Stomach (tissue), 9 donors: ENCODE results near the gene MAP3K14. TPM values are rescaled to one million over a fixed set of nuclear protein-coding genes. Genes with fewer than 3 reads are reported as not detected.
A peak's percentile ranks its signal among the peaks of the same experiment; 100 is the strongest.

ENCODE experiments used
- DNase-seq, 2 donors: peaks; one replicate each; pipeline versions ENCODE4 v3.0.0 to v3.0.0-alpha.2; 2013 to 2019
- H3K27ac ChIP-seq, 5 donors: fragments of 200-600 bp in 4 of 5; sonication (generic) in 4 of 5; one replicate each; pipeline ENCODE4 v1.5.1; 2013 to 2019; ENCODE audit warnings: mild to moderate bottlenecking in 1 of 5, moderate library complexity in 1 of 5
- H3K27me3 ChIP-seq, 3 donors: fragments of 200-600 bp; sonication (generic); one replicate each; pipeline ENCODE4 v1.5.1; 2017 to 2019; ENCODE audit warnings: mixed run types in 1 of 3
- H3K36me3 ChIP-seq, 4 donors: fragments of 200-600 bp; sonication (generic); 1 replicate in 3 of 4; 2 replicates in 1 of 4; pipeline ENCODE4 v1.5.1; 2016 to 2019
- H3K4me1 ChIP-seq, 4 donors: fragments of 200-600 bp; sonication (generic); one replicate each; pipeline ENCODE4 v1.5.1; 2016 to 2019
- H3K4me3 ChIP-seq, 4 donors: fragments of 200-600 bp; sonication (generic) in 3 of 4; one replicate each; pipeline ENCODE4 v1.5.1; 2016 to 2019; ENCODE audit warnings: mild to moderate bottlenecking in 1 of 4
- H3K9me3 ChIP-seq, 4 donors: fragments of 200-600 bp; sonication (generic); one replicate each; pipeline ENCODE4 v1.5.1; 2016 to 2019
- CTCF ChIP-seq, 7 experiments: fragments of 450-650 bp in 4 of 7; fragments of 200-600 bp in 3 of 7; sonication (generic) in 3 of 7; IDR thresholded peaks; one replicate each; pipeline ENCODE4 v1.5.1; 2016 to 2019; ENCODE audit warnings: antibody characterized with exemption in 7 of 7, control low read depth in 2 of 7, mild to moderate bottlenecking in 1 of 7
- EP300 ChIP-seq: sonication (generic); formaldehyde crosslinking; IDR thresholded peaks from one replicate; pipeline ENCODE4 v1.6.1; 2017; ENCODE audit warnings: antibody characterized with exemption
- POLR2A ChIP-seq, 4 donors: fragments of 450-650 bp; IDR thresholded peaks; one replicate each; pipeline ENCODE4 v1.6.1; 2016; ENCODE audit warnings: antibody characterized with exemption in 4 of 4, control low read depth in 2 of 4, mild to moderate bottlenecking in 1 of 4, moderate library complexity in 1 of 4
- POLR2AphosphoS5 ChIP-seq, 3 donors: sonication (generic); formaldehyde crosslinking; IDR thresholded peaks; one replicate each; pipeline ENCODE4 v1.6.1; 2016; ENCODE audit warnings: antibody characterized with exemption in 3 of 3
- WGBS, 5 donors: extraction: QIAGEN DNeasy Blood & Tissue Kit in 3 of 5; methylation state at CpG; one replicate each; pipeline versions ENCODE4 v1.1.5 to v1.1.7; 2013 to 2018; 5-methylcytosine and 5-hydroxymethylcytosine counted together
- intact Hi-C: fragments of 100-400 bp; cut with DNase I; formaldehyde crosslinking; loops from one replicate; pipeline ENCODE4 v1.15.1; 2023; ENCODE audit warnings: low total_unique reads
- polyA plus RNA-seq, 3 donors: library from polyadenylated mRNA; stranded (reverse); fragments of 200-250 nt; gene quantifications; one replicate each; pipeline ENCODE4 v1.2.3, GENCODE V29; 2013
- total RNA-seq, 5 donors: library from RNA; depleted of rRNA; stranded (reverse); fragments of >200 nt; gene quantifications; one replicate each; pipeline versions ENCODE4 v1.1.0 to v1.2.3, GENCODE V29; 2014 to 2016
- donor health status: healthy with polysubstance abuse.
- donor health status: Bipolar disorder and iron deficiency.
- donor health status: healthy.

The MAP3K14 gene
- total and polyA plus RNA-seq, 8 donors: 1.2 to 17.7 (median 8.1) TPM

GRCh38 chr17:45293413-45294211, 23.2 kb downstream of the MAP3K14 start:
- peaks cover 93 to 100% (median 98%) of the 10 kb centered on the region in 4 donors for H3K4me1 ChIP-seq
- WGBS, 5 donors: 24 to 35% (median 29%) methylated on average over 10 of the region's 10 CpGs
- H3K36me3 ChIP-seq: peaks cover 10 to 19% (median 19%) of the 10 kb centered on the region in 4 donors
- peak overlapping the region; percentile 65 to 88 (median 85) for H3K27ac ChIP-seq
- no peaks in the 10 kb centered on the region for H3K9me3 ChIP-seq
- peak; percentile 77 to 78 for DNase-seq
- H3K4me3 ChIP-seq: no peak overlapping the region
- intact Hi-C loops: no loop called here
- H3K27me3 ChIP-seq: no peaks in the 10 kb centered on the region
- no peak for TF ChIP-seq CTCF (IDR thresholded peaks at IDR 0.05)
- TF ChIP-seq EP300: no peak
- no peak for TF ChIP-seq POLR2A (IDR thresholded peaks at IDR 0.05)
- peak in 2 of 3 donors; percentile 22 to 87 for TF ChIP-seq POLR2AphosphoS5 (IDR thresholded peaks at IDR 0.05)

GRCh38 chr17:45292696-45293412, 24.0 kb downstream of the MAP3K14 start:
- 58 to 68% (median 63%) methylated on average over 10 to 12 of the region's 12 CpGs for WGBS, 5 donors
- no peak overlapping the region for H3K4me3 ChIP-seq
- no peak for DNase-seq
- H3K27me3 ChIP-seq: no peaks in the 10 kb centered on the region
- peaks cover 96 to 100% (median 100%) of the 10 kb centered on the region in 4 donors for H3K4me1 ChIP-seq
- peak overlapping the region; percentile 65 to 88 (median 85) for H3K27ac ChIP-seq
- intact Hi-C loops: no loop called here
- H3K36me3 ChIP-seq: peaks cover 12 to 24% (median 24%) of the 10 kb centered on the region in 4 donors
- TF ChIP-seq POLR2A (IDR thresholded peaks at IDR 0.05): no peak
- TF ChIP-seq POLR2AphosphoS5 (IDR thresholded peaks at IDR 0.05): no peak
- TF ChIP-seq CTCF (IDR thresholded peaks at IDR 0.05): no peak
- no peak for TF ChIP-seq EP300
- no peaks in the 10 kb centered on the region for H3K9me3 ChIP-seq

GRCh38 chr17:45291171-45291805, 25.5 kb downstream of the MAP3K14 start:
- intact Hi-C loops: no loop called here
- peaks cover 27 to 40% (median 40%) of the 10 kb centered on the region in 4 donors for H3K36me3 ChIP-seq
- WGBS, 5 donors: 37 to 48% (median 45%) methylated on average over 5 of the region's 5 CpGs
- peak overlapping the region in 4 of 5 donors; percentile 79 to 88 (median 86) for H3K27ac ChIP-seq
- peaks cover 87 to 100% (median 94%) of the 10 kb centered on the region in 4 donors for H3K4me1 ChIP-seq
- no peaks in the 10 kb centered on the region for H3K9me3 ChIP-seq
- no peak for DNase-seq
- no peaks in the 10 kb centered on the region for H3K27me3 ChIP-seq
- peak in 1 of 3 donors; percentile 44 for TF ChIP-seq POLR2AphosphoS5 (IDR thresholded peaks at IDR 0.05)
- no peak for TF ChIP-seq POLR2A (IDR thresholded peaks at IDR 0.05)
- H3K4me3 ChIP-seq: no peak overlapping the region

- TF ChIP-seq POLR2A (IDR thresholded peaks at IDR 0.05): no peak
- DNase-seq: no peak
- no peak overlapping the region for H3K4me3 ChIP-seq
- intact Hi-C loops: no loop called here
- H3K27ac ChIP-seq: peak overlapping the region in 4 of 5 donors; percentile 79 to 88 (median 86)
- no peaks in the 10 kb centered on the region for H3K27me3 ChIP-seq
- 83 to 91% (median 86%) methylated on average over 11 of the region's 11 CpGs for WGBS, 5 donors
- H3K36me3 ChIP-seq: peaks cover 30 to 50% (median 49%) of the 10 kb centered on the region in 4 donors
- no peaks in the 10 kb centered on the region for H3K9me3 ChIP-seq
- H3K4me1 ChIP-seq: peaks cover 78 to 93% (median 85%) of the 10 kb centered on the region in 4 donors
Observed at GRCh38 chr17:45290269-45290765, 26.5 kb downstream of the MAP3K14 start.
